DND-41 (cell line): ENCODE results near the gene CRYGC.

ENCODE experiments used
- CTCF ChIP-seq: IDR thresholded peaks from 2 replicates; pipeline ENCODE4 v1.5.1; 2012; ENCODE audit warnings: borderline replicate concordance, low read length, moderate library complexity, mild to moderate bottlenecking; ENCODE audit not compliant: poor library complexity, severe bottlenecking; ENCODE audit errors: extremely low read depth
- EZH2 ChIP-seq: IDR thresholded peaks from 3 replicates; pipeline ENCODE4 v1.6.1; 2012; ENCODE audit warnings: borderline replicate concordance, low read depth, mild to moderate bottlenecking, moderate library complexity, low read length, inconsistent platforms; ENCODE audit not compliant: severe bottlenecking

- TF ChIP-seq CTCF = no peak
- TF ChIP-seq EZH2 = no peak
Measured at GRCh38 chr2:208097801-208098200, 31.8 kb downstream of the CRYGC start.
